Ascending aorta (tissue), 2 donors: ENCODE data around the gene CELF4. TPM values are rescaled to one million over a fixed set of nuclear protein-coding genes. Genes with fewer than 3 reads are reported as not detected.

Experiments
- DNase-seq, 2 donors: peaks; one replicate each; pipeline ENCODE4 v3.0.0-alpha.2; 2019; ENCODE audit warnings: low spot score in 2 of 2
- H3K27ac ChIP-seq, 2 donors: fragments of 200-600 bp; sonication (generic); one replicate each; pipeline ENCODE4 v1.5.1; 2016 to 2017; ENCODE audit warnings: mild to moderate bottlenecking in 1 of 2
- H3K27me3 ChIP-seq: fragments of 200-600 bp; sonication (generic); one replicate; pipeline ENCODE4 v1.5.1; 2017
- H3K36me3 ChIP-seq, 2 donors: fragments of 200-600 bp; sonication (generic); one replicate each; pipeline ENCODE4 v1.5.1; 2016
- H3K4me1 ChIP-seq, 2 donors: fragments of 200-600 bp; sonication (generic); one replicate each; pipeline ENCODE4 v1.5.1; 2016 to 2017; ENCODE audit warnings: mild to moderate bottlenecking in 1 of 2
- H3K4me3 ChIP-seq, 2 donors: fragments of 200-600 bp; sonication (generic); one replicate each; pipeline ENCODE4 v1.5.1; 2016 to 2017; ENCODE audit warnings: mild to moderate bottlenecking in 1 of 2
- H3K9me3 ChIP-seq, 2 donors: fragments of 200-600 bp; sonication (generic); one replicate each; pipeline ENCODE4 v1.5.1; 2016
- CTCF ChIP-seq, 3 experiments: fragments of 200-600 bp in 2 of 3; fragments of 450-650 bp in 1 of 3; sonication (generic) in 2 of 3; IDR thresholded peaks; one replicate each; pipeline ENCODE4 v1.5.1; 2016 to 2019; ENCODE audit warnings: antibody characterized with exemption in 3 of 3, mild to moderate bottlenecking in 1 of 3, moderate library complexity in 1 of 3
- intact Hi-C: fragments of 100-400 bp; cut with DNase I; formaldehyde crosslinking; loops from one replicate; pipeline ENCODE4 v1.15.1; 2023
- total RNA-seq: library from RNA; depleted of rRNA; stranded (reverse); fragments of >200 nt; gene quantifications from one replicate; pipeline ENCODE4 v1.1.0, GENCODE V29; 2016

The CELF4 gene
- total RNA-seq, 1 donor from 2014 or later = not detected

GRCh38 chr18:37280701-37281393 is 284.8 kb downstream of the CELF4 start:
- no peaks in the 10 kb centered on the region for H3K4me1 ChIP-seq
- H3K4me3 ChIP-seq = no peak overlapping the region
- no peak for DNase-seq
- no peak overlapping the region for H3K27ac ChIP-seq
- no peaks in the 10 kb centered on the region for H3K9me3 ChIP-seq
- H3K27me3 ChIP-seq = no peaks in the 10 kb centered on the region
- TF ChIP-seq CTCF (IDR thresholded peaks at IDR 0.05) = no peak
- no peaks in the 10 kb centered on the region for H3K36me3 ChIP-seq
- intact Hi-C loops = no loop called here

- H3K4me1 ChIP-seq = no peaks in the 10 kb centered on the region
- no peak for TF ChIP-seq CTCF (IDR thresholded peaks at IDR 0.05)
- H3K9me3 ChIP-seq = no peaks in the 10 kb centered on the region
- H3K27me3 ChIP-seq = no peaks in the 10 kb centered on the region
- H3K27ac ChIP-seq = no peak overlapping the region
- H3K4me3 ChIP-seq = no peak overlapping the region
- intact Hi-C loops = no loop called here
- no peaks in the 10 kb centered on the region for H3K36me3 ChIP-seq
- no peak for DNase-seq
These were observed 287.8 kb downstream of the CELF4 start for GRCh38 chr18:37277804-37278203.

GRCh38 chr18:37276111-37276890 is 289.3 kb downstream of the CELF4 start:
- intact Hi-C loops = no loop called here
- no peak for DNase-seq
- Histone ChIP-seq H3K4me1 (no peaks in the 10 kb centered on the region), H3K9me3 (no peaks in the 10 kb centered on the region), H3K27me3 (no peaks in the 10 kb centered on the region), H3K36me3 (no peaks in the 10 kb centered on the region), H3K27ac (no peak overlapping the region), H3K4me3 (no peak overlapping the region)
- TF ChIP-seq CTCF (IDR thresholded peaks at IDR 0.05) = no peak

- no peak for DNase-seq
- Histone ChIP-seq H3K36me3 (no peaks in the 10 kb centered on the region), H3K4me1 (no peaks in the 10 kb centered on the region), H3K4me3 (no peak overlapping the region), H3K27me3 (no peaks in the 10 kb centered on the region), H3K27ac (no peak overlapping the region), H3K9me3 (no peaks in the 10 kb centered on the region)
- intact Hi-C loops = no loop called here
- TF ChIP-seq CTCF (IDR thresholded peaks at IDR 0.05) = no peak
These were observed 290.3 kb downstream of the CELF4 start for GRCh38 chr18:37275237-37275741.

- H3K4me1 ChIP-seq = no peaks in the 10 kb centered on the region
- H3K36me3 ChIP-seq = no peaks in the 10 kb centered on the region
- no peak for DNase-seq
- no peak for TF ChIP-seq CTCF (IDR thresholded peaks at IDR 0.05)
- H3K9me3 ChIP-seq = no peaks in the 10 kb centered on the region
- no peak overlapping the region for H3K4me3 ChIP-seq
- no peak overlapping the region for H3K27ac ChIP-seq
- H3K27me3 ChIP-seq = no peaks in the 10 kb centered on the region
- intact Hi-C loops = no loop called here
These were observed 291.0 kb downstream of the CELF4 start for GRCh38 chr18:37274309-37275236.
